Right lobe of liver (tissue), 4 donors: Measurements from ENCODE around the gene DCHS2.

Experiments used
- CTCF ChIP-seq, 4 donors: fragments of 200-600 bp in 3 of 4; fragments of 450-650 bp in 1 of 4; IDR thresholded peaks; one replicate each; pipeline versions ENCODE4 v1.5.1 to v1.8.0; 2016 to 2022; ENCODE audit warnings: antibody characterized with exemption in 4 of 4, mild to moderate bottlenecking in 2 of 4
- POLR2A ChIP-seq: fragments of 450-650 bp; IDR thresholded peaks from one replicate; pipeline ENCODE4 v1.6.1; 2017; ENCODE audit warnings: antibody characterized with exemption, mild to moderate bottlenecking
- donor health status: DM: no; HTN: no; CAD: no.
- donor health status: DM: no; HTN: no; CAD: no.
- donor health status: DM: no; HTN: yes; CAD: no.

GRCh38 chr4:154276496-154276895, 215.1 kb downstream of the DCHS2 start:
- no peak for TF ChIP-seq CTCF (IDR thresholded peaks at IDR 0.05)
- no peak for TF ChIP-seq POLR2A
